NCI-H345 treated with DMSO at 0.1 percent for 48 hours (cell line): ENCODE results near the gene VASP.

Experiments
- DNase-seq: peaks from one replicate; lab custom pipeline; 2025; ENCODE audit not compliant: unreplicated experiment; lab: John Stamatoyannopoulos, UW

The VASP gene

GRCh38 chr19:45506989-45507871, at the start of gene VASP:
Gene VASP, plus strand, starts transcription at chr19:45507479. Its CDS starts 293 bp downstream, at chr19:45507772.
- DNase-seq, result no peak

- DNase-seq, result no peak
Measured at GRCh38 chr19:45457776-45458175, 49.5 kb upstream of the VASP start.

DNA sequence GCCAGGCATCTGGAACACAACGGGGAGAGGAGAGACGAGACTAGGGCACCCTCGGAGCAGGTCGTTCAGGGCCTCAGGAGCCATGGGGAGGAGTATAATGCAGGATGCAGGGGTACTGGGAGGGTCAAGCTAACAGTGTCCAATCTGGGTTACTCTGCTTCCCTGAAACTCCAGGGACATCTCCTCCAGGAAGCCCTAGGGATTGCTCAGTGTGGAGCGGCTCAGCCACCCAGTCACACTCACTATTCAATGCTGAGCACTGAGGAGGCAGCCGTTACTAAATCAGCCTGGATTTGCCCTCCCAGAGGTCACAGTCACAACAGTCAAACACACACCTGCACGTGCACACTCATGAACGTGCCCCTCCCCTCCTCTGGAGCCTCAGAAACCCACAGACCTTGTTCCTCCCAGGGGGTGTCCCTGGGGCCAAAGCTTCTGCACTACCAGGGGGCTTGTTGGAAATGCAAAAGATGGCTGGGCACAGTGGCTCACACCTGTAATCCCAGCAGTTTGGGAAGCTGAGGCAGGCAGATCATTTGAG, 46.4 kb upstream of the VASP start:
- DNase-seq, result no peak

DNA sequence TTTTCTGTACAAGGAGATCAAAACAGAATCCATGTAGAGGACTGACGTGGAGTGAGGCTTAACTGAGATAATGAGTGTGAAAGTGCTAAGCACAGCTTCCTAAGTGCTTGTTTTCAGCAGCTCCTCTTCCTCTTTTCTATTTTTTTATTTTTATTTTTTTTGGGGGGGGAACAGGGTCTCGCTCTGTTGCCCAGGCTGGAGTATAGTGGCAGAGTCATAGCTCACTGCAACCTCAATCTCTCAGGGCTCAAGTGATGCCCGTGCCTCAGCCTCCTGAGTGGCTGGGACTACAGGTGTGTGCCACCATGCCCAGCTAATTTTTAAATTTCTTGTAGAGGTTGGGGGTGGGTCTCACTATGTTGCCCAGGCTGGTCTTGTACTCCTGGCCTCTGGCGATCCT, 45.1 kb upstream of the VASP start:
- no peak for DNase-seq

DNA sequence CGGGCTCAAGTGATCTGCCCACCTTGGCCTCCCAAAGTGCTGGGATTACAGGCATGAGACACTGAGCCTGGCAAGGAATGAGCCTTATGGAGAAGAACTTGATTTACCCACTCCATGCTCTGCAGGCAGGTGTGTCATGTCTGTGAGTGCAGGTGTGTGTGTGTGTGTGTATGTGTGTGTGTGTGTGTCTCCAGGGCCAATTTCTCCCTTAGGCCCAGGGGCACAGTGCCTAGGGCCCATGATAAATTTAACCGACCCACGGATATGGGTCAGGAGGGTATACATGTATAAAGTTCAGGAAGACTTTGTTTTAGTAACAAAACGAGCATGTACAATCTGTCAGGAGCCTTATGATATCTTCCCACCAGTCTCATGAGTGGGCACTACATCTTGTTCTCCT, 44.0 kb upstream of the VASP start:
- no peak for DNase-seq

- DNase-seq, result no peak
Measured at GRCh38 chr19:45464274-45464673, 43.0 kb upstream of the VASP start.

- no peak for DNase-seq
Measured at GRCh38 chr19:45464852-45465441, 42.3 kb upstream of the VASP start.

- DNase-seq, result no peak
Measured at GRCh38 chr19:45467115-45467455, 40.2 kb upstream of the VASP start.

- peak; percentile 82 for DNase-seq
Measured at GRCh38 chr19:45467456-45468158, 39.7 kb upstream of the VASP start, which contains the start of gene FOSB. Gene FOSB, plus strand, starts transcription at chr19:45467996. Its CDS starts 591 bp downstream, at chr19:45468587.

DNA sequence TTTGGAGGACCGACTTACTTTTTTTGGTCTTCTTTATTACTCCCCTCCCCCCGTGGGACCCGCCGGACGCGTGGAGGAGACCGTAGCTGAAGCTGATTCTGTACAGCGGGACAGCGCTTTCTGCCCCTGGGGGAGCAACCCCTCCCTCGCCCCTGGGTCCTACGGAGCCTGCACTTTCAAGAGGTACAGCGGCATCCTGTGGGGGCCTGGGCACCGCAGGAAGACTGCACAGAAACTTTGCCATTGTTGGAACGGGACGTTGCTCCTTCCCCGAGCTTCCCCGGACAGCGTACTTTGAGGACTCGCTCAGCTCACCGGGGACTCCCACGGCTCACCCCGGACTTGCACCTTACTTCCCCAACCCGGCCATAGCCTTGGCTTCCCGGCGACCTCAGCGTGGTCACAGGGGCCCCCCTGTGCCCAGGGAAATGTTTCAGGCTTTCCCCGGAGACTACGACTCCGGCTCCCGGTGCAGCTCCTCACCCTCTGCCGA, 39.1 kb upstream of the VASP start:
- no peak for DNase-seq

- DNase-seq, result no peak
Measured at GRCh38 chr19:45468803-45469131, 38.5 kb upstream of the VASP start.

- peak; percentile 66 for DNase-seq
Measured at GRCh38 chr19:45469132-45469944, 37.9 kb upstream of the VASP start.

DNA sequence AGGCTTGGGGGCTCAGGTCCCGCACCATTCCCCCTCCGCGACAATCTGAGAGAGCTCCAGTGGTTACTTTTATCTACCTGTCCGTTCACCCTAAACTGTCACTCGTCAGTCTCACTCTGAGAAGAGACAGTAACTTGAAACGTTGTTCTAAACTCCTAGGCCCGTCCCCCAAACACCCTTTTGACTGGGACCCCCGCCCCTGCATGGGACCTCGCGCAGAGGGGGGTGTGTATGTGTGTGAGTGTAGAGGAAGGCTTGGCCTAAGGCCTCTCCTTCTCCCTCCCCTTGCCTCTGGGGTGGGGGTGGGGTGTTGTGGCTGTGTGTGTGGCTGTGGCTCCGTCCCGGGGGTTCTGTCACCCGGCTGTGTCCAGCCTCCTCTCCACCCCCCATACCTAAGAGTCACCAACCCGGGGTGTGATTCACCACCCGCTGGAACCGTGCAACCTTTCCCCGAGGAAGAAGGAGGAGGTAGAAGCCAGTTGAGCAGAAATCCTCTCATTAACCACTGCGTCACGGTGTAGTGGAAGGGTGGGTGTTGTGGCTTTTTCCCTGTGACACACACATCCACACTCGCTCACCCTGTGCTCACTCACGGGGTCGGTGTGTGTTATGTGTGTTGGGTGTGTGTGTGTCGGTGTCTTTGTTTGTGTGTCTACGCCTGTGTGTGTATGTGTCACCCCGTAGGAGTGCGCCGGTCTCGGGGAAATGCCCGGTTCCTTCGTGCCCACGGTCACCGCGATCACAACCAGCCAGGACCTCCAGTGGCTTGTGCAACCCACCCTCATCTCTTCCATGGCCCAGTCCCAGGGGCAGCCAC, 37.1 kb upstream of the VASP start:
- no peak for DNase-seq

DNA sequence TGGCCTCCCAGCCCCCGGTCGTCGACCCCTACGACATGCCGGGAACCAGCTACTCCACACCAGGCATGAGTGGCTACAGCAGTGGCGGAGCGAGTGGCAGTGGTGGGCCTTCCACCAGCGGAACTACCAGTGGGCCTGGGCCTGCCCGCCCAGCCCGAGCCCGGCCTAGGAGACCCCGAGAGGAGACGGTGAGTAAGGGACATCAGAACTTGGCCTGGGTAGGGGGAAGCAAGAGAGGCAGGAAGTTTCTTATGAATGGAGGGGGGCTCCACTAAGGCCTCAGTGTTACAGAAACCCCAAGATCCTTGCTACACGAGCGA, 36.6 kb upstream of the VASP start:
- no peak for DNase-seq

GRCh38 chr19:45471111-45471930, 36.0 kb upstream of the VASP start:
- no peak for DNase-seq

- no peak for DNase-seq
Measured at GRCh38 chr19:45471931-45472562, 35.2 kb upstream of the VASP start.

DNA sequence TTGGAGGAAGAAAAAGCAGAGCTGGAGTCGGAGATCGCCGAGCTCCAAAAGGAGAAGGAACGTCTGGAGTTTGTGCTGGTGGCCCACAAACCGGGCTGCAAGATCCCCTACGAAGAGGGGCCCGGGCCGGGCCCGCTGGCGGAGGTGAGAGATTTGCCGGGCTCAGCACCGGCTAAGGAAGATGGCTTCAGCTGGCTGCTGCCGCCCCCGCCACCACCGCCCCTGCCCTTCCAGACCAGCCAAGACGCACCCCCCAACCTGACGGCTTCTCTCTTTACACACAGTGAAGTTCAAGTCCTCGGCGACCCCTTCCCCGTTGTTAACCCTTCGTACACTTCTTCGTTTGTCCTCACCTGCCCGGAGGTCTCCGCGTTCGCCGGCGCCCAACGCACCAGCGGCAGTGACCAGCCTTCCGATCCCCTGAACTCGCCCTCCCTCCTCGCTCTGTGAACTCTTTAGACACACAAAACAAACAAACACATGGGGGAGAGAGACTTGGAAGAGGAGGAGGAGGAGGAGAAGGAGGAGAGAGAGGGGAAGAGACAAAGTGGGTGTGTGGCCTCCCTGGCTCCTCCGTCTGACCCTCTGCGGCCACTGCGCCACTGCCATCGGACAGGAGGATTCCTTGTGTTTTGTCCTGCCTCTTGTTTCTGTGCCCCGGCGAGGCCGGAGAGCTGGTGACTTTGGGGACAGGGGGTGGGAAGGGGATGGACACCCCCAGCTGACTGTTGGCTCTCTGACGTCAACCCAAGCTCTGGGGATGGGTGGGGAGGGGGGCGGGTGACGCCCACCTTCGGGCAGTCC, 34.5 kb upstream of the VASP start:
- DNase-seq, result no peak

GRCh38 chr19:45473367-45473681, 34.0 kb upstream of the VASP start:
- DNase-seq, result no peak
